HEK293T (cell line): ENCODE data around the gene LAPTM4A.
A peak's percentile ranks its signal among the peaks of the same experiment; 100 is the strongest.

Experiments
- CTCF ChIA-PET: fragments of 350-600 bp; formaldehyde crosslinking; extraction: SDS; loops from one replicate; lab custom pipeline; 2021; ENCODE audit warnings: antibody characterized with exemption, inconsistent platforms; lab: Yijun Ruan, JAX
- POLR2A ChIA-PET: fragments of 350-600 bp; formaldehyde crosslinking; extraction: SDS; loops from one replicate; lab custom pipeline; 2020; ENCODE audit warnings: antibody characterized with exemption, inconsistent platforms; lab: Yijun Ruan, JAX
- DNase-seq: peaks from one replicate; pipeline ENCODE4 v3.0.0; 2012; ENCODE audit warnings: mixed read lengths; ENCODE audit errors: extremely low spot score
- ARNT ChIP-seq: fragments of 450-650 bp; IDR thresholded peaks from 2 replicates; pipeline ENCODE4 v1.6.1; 2017; ENCODE audit warnings: mild to moderate bottlenecking
- BHLHE40 ChIP-seq: fragments of 450-650 bp; IDR thresholded peaks from 2 replicates; pipeline ENCODE4 v1.6.1; 2016; ENCODE audit warnings: mild to moderate bottlenecking, moderate library complexity, borderline replicate concordance
- CTBP1 ChIP-seq: fragments of 450-650 bp; IDR thresholded peaks from 2 replicates; pipeline ENCODE4 v1.6.1; 2016; ENCODE audit warnings: borderline replicate concordance
- ELF4 ChIP-seq: fragments of 450-650 bp; IDR thresholded peaks from 2 replicates; pipeline ENCODE4 v1.6.1; 2017; ENCODE audit warnings: antibody characterized with exemption
- FOXA1 ChIP-seq: fragments of 450-650 bp; IDR thresholded peaks from 2 replicates; pipeline ENCODE4 v1.6.1; 2016; ENCODE audit warnings: mild to moderate bottlenecking
- FOXK2 ChIP-seq: fragments of 450-650 bp; IDR thresholded peaks from 2 replicates; pipeline ENCODE4 v1.6.1; 2016; ENCODE audit warnings: mild to moderate bottlenecking
- FOXM1 ChIP-seq: fragments of 450-650 bp; IDR thresholded peaks from 2 replicates; pipeline ENCODE4 v1.6.1; 2017; ENCODE audit warnings: mild to moderate bottlenecking, borderline replicate concordance
- HDGF ChIP-seq: fragments of 450-650 bp; IDR thresholded peaks from 2 replicates; pipeline ENCODE4 v1.6.1; 2017; ENCODE audit warnings: antibody characterized with exemption, borderline replicate concordance
- L3MBTL2 ChIP-seq: fragments of 450-650 bp; conservative IDR thresholded peaks from 2 replicates; pipeline ENCODE4 v1.6.1; 2016; ENCODE audit warnings: mild to moderate bottlenecking
- LEF1 ChIP-seq: fragments of 450-650 bp; IDR thresholded peaks from 2 replicates; pipeline ENCODE4 v1.6.1; 2017; ENCODE audit warnings: mild to moderate bottlenecking, borderline replicate concordance
- NFRKB ChIP-seq: fragments of 450-650 bp; IDR thresholded peaks from 2 replicates; pipeline ENCODE4 v1.6.1; 2016; ENCODE audit warnings: mild to moderate bottlenecking, moderate library complexity
- SP1 ChIP-seq: fragments of 450-650 bp; IDR thresholded peaks from 2 replicates; pipeline ENCODE4 v1.6.1; 2017
- SUZ12 ChIP-seq: fragments of 450-650 bp; IDR thresholded peaks from 2 replicates; pipeline ENCODE4 v1.6.1; 2016; ENCODE audit warnings: mild to moderate bottlenecking
- TARDBP ChIP-seq: fragments of 450-650 bp; IDR thresholded peaks from 2 replicates; pipeline ENCODE4 v1.6.1; 2016
- ZNF384 ChIP-seq: fragments of 450-650 bp; IDR thresholded peaks from 2 replicates; pipeline ENCODE4 v1.6.1; 2016
- TF ChIP-seq, protein P1 (sequence below): fragments of 450-650 bp; IDR thresholded peaks from 2 replicates; pipeline ENCODE4 v1.6.1; 2016

Gene LAPTM4A

DNA sequence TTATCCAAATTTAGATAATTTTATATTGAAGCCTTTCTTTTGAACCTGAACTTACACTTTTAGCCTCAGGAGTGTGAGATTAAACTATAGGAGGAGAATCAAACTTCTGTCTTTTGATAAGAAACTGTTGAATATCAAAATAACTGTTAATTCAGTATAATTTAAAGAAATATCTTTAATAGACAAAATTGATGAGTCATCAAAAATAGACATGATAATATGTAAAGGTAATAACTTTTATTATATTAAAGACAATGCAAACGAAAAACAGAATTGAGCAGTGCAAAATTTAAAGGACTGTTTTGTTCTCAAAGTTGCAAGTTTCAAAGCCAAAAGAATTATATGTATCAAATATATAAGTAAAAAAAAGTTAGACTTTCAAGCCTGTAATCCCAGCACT is 59.5 kb downstream of the LAPTM4A start:
- CTCF ChIA-PET, result no interaction called here
- TF ChIP-seq FOXM1 (no peak), SUZ12 (no peak), ZNF384 (no peak), ELF4 (no peak), BHLHE40 (no peak), CTBP1 (no peak), L3MBTL2 (no peak), NFRKB (no peak), FOXK2 (no peak), ARNT (no peak)
- no peak for DNase-seq
- POLR2A ChIA-PET, result no interaction called here

DNA sequence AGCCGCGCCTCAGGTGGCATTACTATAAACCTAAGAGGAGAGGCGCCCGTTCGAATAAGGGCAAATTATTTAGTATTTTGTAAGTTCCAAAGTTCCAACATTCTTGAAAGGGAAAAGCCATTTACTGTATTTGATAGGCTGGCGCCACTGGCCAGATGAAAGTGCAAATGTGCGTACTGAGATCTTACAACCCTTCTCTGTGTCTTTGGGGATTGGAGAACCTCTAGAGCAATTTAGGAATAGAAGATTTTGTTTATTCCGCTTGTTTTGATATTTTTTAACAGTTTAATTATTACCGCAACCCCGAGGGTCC is 61.1 kb downstream of the LAPTM4A start:
- DNase-seq, result no peak
- CTCF ChIA-PET, result interaction anchor here (0.6 to 1.0 kb wide), 2 partner anchors 103 to 104 kb away, joined by 3 read pairs; no protein-coding TSS in a partner anchor
- TF ChIP-seq FOXA1 (no peak), L3MBTL2 (0 out of 2 replicates have a peak, but pooled peaks have one; percentile 18)
- POLR2A ChIA-PET, result interaction anchor here (1.0 to 1.5 kb wide), 4 partner anchors 10 to 90 kb away, joined by 3 to 4 read pairs (median 4); no protein-coding TSS in a partner anchor

DNA sequence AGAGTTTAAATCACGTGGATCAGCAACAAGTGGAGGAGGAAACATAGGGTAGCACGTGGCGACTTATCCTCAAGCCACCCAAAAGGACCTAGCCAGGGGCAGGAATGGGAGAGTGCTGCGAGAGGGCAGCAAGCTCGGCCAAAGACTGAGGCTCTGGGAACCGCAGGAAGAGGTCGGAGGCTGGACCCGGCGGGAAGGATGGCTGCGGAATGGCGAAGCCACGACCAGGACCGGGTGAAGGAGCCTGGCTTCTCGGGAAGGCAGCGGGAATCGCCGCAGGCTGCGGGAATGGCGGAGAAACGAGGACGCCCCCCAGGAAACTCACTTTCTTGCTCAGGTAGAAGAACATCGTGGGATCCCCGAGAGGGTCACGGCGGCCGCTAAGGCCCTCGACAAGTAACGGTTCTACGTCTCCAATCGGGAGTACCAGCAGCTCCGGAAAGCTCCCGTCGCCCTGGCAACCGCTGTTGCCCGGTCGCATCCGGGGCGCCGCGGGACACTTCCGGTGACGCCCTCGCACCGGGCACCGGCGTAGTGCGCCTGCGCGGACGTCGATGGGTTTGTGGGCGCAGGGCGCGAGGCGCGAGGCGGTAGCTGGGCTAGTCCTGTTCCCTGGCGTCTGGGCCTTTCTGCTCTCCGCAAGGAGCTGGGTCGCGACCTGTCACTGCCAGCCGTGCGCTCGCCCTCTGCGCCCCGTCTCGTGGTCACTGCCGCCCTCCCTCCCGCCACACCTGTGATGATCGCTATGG is 61.6 kb downstream of the LAPTM4A start, which contains the start of gene WDR35:
WDR35 (minus strand) TSS at position 439 of the 749 bp plus-strand sequence; CDS start at position 349, 90 bp downstream.
- TF ChIP-seq L3MBTL2 (peak; percentile 87), ELF4 (peak; percentile 14; the same call in 1 of the 2 replicates), ZNF384 (no peak)
- ChIA-PET CTCF (interaction anchor here (0.6 to 1.0 kb wide), 2 partner anchors 104 to 105 kb away, joined by 3 read pairs; no protein-coding TSS in a partner anchor), POLR2A (interaction anchor here (1.0 to 1.5 kb wide), 4 partner anchors 10 to 89 kb away, joined by 3 to 4 read pairs (median 4); no protein-coding TSS in a partner anchor)
- peak; percentile 96 for DNase-seq

DNA sequence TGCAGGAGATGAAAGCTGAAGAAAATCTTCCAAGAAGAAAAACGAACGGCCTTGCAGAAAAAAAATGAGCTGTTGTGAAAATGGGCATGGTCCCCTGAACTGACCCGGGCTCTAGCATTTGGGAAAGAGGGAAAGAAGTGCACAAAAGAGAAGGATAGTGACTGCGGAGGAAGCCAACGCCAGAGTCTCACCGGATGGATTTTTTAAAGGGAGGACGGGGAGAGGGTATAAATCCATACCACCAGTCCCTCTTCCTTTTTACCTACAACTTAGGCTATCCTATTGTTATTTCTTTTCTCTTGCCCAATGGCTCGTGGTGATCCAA is 62.1 kb downstream of the LAPTM4A start:
- CTCF ChIA-PET, result no interaction called here
- no peak for DNase-seq
- POLR2A ChIA-PET, result interaction anchor here (1.0 to 1.5 kb wide), 4 partner anchors 11 to 89 kb away, joined by 3 to 4 read pairs (median 4); no protein-coding TSS in a partner anchor
- TF ChIP-seq ELF4 (no peak), NFRKB (no peak), FOXM1 (no peak), ZNF384 (no peak), TARDBP (no peak), SP1 (no peak), ARNT (no peak), CTBP1 (no peak), BHLHE40 (no peak)
- TF ChIP-seq, protein P1, sequence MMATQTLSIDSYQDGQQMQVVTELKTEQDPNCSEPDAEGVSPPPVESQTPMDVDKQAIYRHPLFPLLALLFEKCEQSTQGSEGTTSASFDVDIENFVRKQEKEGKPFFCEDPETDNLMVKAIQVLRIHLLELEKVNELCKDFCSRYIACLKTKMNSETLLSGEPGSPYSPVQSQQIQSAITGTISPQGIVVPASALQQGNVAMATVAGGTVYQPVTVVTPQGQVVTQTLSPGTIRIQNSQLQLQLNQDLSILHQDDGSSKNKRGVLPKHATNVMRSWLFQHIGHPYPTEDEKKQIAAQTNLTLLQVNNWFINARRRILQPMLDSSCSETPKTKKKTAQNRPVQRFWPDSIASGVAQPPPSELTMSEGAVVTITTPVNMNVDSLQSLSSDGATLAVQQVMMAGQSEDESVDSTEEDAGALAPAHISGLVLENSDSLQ, result no peak

DNA sequence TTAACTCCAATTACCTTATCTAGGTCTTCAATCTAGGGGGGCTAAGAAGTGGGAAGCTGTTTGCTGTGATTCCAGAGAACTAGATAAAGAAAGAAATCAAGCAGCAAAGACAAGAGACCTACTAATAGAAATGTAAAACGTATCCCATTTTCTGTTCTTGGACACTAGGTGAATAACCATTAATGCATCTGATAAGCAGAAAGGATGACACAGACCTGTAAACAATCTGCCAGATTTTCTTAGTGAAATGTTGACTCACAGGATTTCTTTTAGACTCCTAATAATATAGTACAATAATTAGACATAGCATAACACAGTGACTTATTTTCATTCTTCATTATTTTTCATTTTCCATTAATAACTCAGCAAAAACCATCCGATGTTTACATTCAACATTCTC is 62.8 kb downstream of the LAPTM4A start:
- no peak for DNase-seq
- CTCF ChIA-PET, result interaction anchor here (1.0 kb wide), 1 partner anchor 27 kb away, joined by 4 read pairs; no protein-coding TSS in a partner anchor
- no peak for TF ChIP-seq SUZ12
- TF ChIP-seq HDGF, result no peak
- TF ChIP-seq NFRKB, result no peak
- no peak for TF ChIP-seq FOXK2
- TF ChIP-seq ZNF384, result no peak
- TF ChIP-seq L3MBTL2, result no peak
- TF ChIP-seq SP1, result no peak
- no peak for TF ChIP-seq BHLHE40
- TF ChIP-seq, protein P1, result no peak
- no peak for TF ChIP-seq TARDBP
- no peak for TF ChIP-seq ARNT
- POLR2A ChIA-PET, result no interaction called here

DNA sequence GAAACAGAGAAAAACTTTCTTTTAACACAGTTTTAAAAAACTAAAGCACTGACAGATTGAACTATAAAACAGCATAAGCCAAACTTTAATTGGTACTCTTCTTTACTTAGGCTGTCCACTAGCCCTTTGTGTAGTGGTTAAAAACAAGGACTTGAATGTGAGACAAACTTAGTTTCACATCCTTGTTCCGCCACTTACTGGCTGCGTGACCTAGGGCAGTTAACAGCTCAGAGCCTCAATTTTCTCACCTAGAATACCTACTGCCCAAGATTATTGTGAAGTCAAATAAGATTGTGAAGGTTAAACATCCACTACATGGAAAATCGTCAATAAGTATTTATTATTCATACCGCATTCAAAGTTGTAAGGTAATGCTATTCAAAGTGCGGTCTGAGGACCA is 63.5 kb downstream of the LAPTM4A start:
- TF ChIP-seq NFRKB (no peak), LEF1 (no peak), FOXM1 (no peak), L3MBTL2 (no peak), SUZ12 (no peak), ARNT (no peak)
- TF ChIP-seq, protein P1, result no peak

More for the DNA sequence above, 63.5 kb downstream of the LAPTM4A start:
- ChIA-PET POLR2A (no interaction called here), CTCF (interaction anchor here (1.0 kb wide), 1 partner anchor 28 kb away, joined by 4 read pairs; no protein-coding TSS in a partner anchor)
- DNase-seq, result no peak
